Hepatocyte (in vitro differentiated cells): ENCODE results near the gene CRYZ. TPM values are rescaled to one million over a fixed set of nuclear protein-coding genes. Genes with fewer than 3 reads are reported as not detected.

ENCODE experiments used
- DNase-seq: peaks from one replicate; pipeline ENCODE4 v3.0.0-alpha.2; 2016; ENCODE audit warnings: low spot score
- H2AFZ ChIP-seq: fragments of 200-600 bp; sonication (generic); 2 replicates; pipeline ENCODE4 v1.6.0; 2016; ENCODE audit warnings: antibody characterized with exemption, mild to moderate bottlenecking
- H3K27ac ChIP-seq: fragments of 200-600 bp; sonication (generic); 2 replicates; pipeline ENCODE4 v1.5.1; 2016; ENCODE audit warnings: mild to moderate bottlenecking
- H3K27me3 ChIP-seq: fragments of 200-600 bp; sonication (generic); 2 replicates; pipeline ENCODE4 v1.6.1; 2016
- H3K36me3 ChIP-seq: fragments of 200-600 bp; sonication (generic); replicated peaks from 2 replicates; pipeline ENCODE4 v1.5.1; 2016; ENCODE audit warnings: low read depth; ENCODE audit not compliant: insufficient read depth
- H3K4me1 ChIP-seq: fragments of 200-600 bp; sonication (generic); 2 replicates; pipeline ENCODE4 v1.5.1; 2016; ENCODE audit warnings: mild to moderate bottlenecking, moderate library complexity; ENCODE audit not compliant: insufficient read depth
- H3K4me2 ChIP-seq: fragments of 200-600 bp; sonication (generic); 2 replicates; pipeline ENCODE4 v1.6.0; 2016
- H3K4me3 ChIP-seq: fragments of 200-600 bp; sonication (generic); 2 replicates; pipeline ENCODE4 v1.5.1; 2016; ENCODE audit warnings: mild to moderate bottlenecking
- H3K79me2 ChIP-seq: fragments of 200-600 bp; sonication (generic); 2 replicates; pipeline ENCODE4 v1.6.0; 2017; ENCODE audit warnings: mild to moderate bottlenecking
- H3K9me2 ChIP-seq: fragments of 200-600 bp; sonication (generic); replicated peaks from 2 replicates; pipeline ENCODE4 v1.6.0; 2017; ENCODE audit warnings: mild to moderate bottlenecking; ENCODE audit not compliant: insufficient read depth
- H3K9me3 ChIP-seq: fragments of 200-600 bp; sonication (generic); 2 replicates; pipeline ENCODE4 v1.5.1; 2016; ENCODE audit warnings: low read depth, mild to moderate bottlenecking
- H4K20me1 ChIP-seq: fragments of 200-600 bp; sonication (generic); 2 replicates; pipeline ENCODE4 v1.6.0; 2016; ENCODE audit warnings: mild to moderate bottlenecking; ENCODE audit not compliant: insufficient read depth, poor library complexity, severe bottlenecking
- CTCF ChIP-seq: fragments of 200-600 bp; sonication (generic); IDR thresholded peaks from 2 replicates; pipeline ENCODE4 v1.5.1; 2016; ENCODE audit warnings: antibody characterized with exemption, mild to moderate bottlenecking; ENCODE audit not compliant: poor library complexity
- EZH2 ChIP-seq: fragments of 200-600 bp; sonication (generic); IDR thresholded peaks from 2 replicates; pipeline ENCODE4 v1.6.1; 2016; ENCODE audit warnings: antibody characterized with exemption, mild to moderate bottlenecking, borderline replicate concordance
- EZH2phosphoT487 ChIP-seq: fragments of 200-600 bp; sonication (generic); IDR thresholded peaks from one replicate; pipeline ENCODE4 v1.6.1; 2018; ENCODE audit warnings: antibody characterized with exemption, mild to moderate bottlenecking, low read depth, moderate library complexity; ENCODE audit not compliant: unreplicated experiment, severe bottlenecking
- WGBS: methylation state at CpG from one replicate; pipeline ENCODE4 v1.1.6; 2016; ENCODE audit warnings: low lambda C conversion rate; ENCODE audit errors: missing lambda C conversion rate; 5-methylcytosine and 5-hydroxymethylcytosine counted together
- polyA plus RNA-seq: library from polyadenylated mRNA; unstranded; fragments of >200 nt; fragmentation: Nextera tagmentation; extraction: Ambion mirVana; gene quantifications from 2 replicates; pipeline ENCODE4 v1.2.1, GENCODE V29; 2016
- total RNA-seq: library from RNA; depleted of rRNA; stranded (reverse); fragments of >200 nt; gene quantifications from 2 replicates; pipeline ENCODE4 v1.2.3, GENCODE V29; 2014

The CRYZ gene
- total and polyA plus RNA-seq, 2 experiments from 2014 or later, result 1.8 to 3.5 TPM

GRCh38 chr1:74681449-74681848 lies 51.4 kb downstream of the CRYZ start:
- H3K36me3 ChIP-seq, result no peaks in the 10 kb centered on the region
- DNase-seq, result no peak
- H3K9me3 ChIP-seq, result no peaks in the 10 kb centered on the region
- no peak for TF ChIP-seq EZH2phosphoT487
- TF ChIP-seq CTCF, result no peak
- no peak for TF ChIP-seq EZH2
- H3K4me2 ChIP-seq, result no peak overlapping the region
- H3K4me1 ChIP-seq, result no peaks in the 10 kb centered on the region
- no peaks in the 10 kb centered on the region for H3K27me3 ChIP-seq
- H3K27ac ChIP-seq, result no peak overlapping the region
- H3K9me2 ChIP-seq, result no peaks in the 10 kb centered on the region
- no peaks in the 10 kb centered on the region for H3K79me2 ChIP-seq
- WGBS, result 88% methylated on average over 4 of the region's 4 CpGs
- no peak overlapping the region for H2AFZ ChIP-seq
- no peaks in the 10 kb centered on the region for H4K20me1 ChIP-seq
- no peak overlapping the region for H3K4me3 ChIP-seq

GRCh38 chr1:74681001-74681400 lies 51.8 kb downstream of the CRYZ start:
- H3K36me3 ChIP-seq, result no peaks in the 10 kb centered on the region
- H3K4me2 ChIP-seq, result no peak overlapping the region
- H3K27me3 ChIP-seq, result no peaks in the 10 kb centered on the region
- DNase-seq, result no peak
- H3K4me3 ChIP-seq, result no peak overlapping the region
- no peaks in the 10 kb centered on the region for H3K79me2 ChIP-seq
- no peak overlapping the region for H2AFZ ChIP-seq
- 81% methylated on average over 3 of the region's 3 CpGs for WGBS
- H3K9me2 ChIP-seq, result no peaks in the 10 kb centered on the region
- H3K27ac ChIP-seq, result no peak overlapping the region
- no peaks in the 10 kb centered on the region for H3K4me1 ChIP-seq
- TF ChIP-seq EZH2phosphoT487 (no peak), EZH2 (no peak), CTCF (no peak)
- no peaks in the 10 kb centered on the region for H4K20me1 ChIP-seq
- H3K9me3 ChIP-seq, result no peaks in the 10 kb centered on the region

GRCh38 chr1:74679811-74680210 lies 53.0 kb downstream of the CRYZ start:
- H3K9me3 ChIP-seq, result no peaks in the 10 kb centered on the region
- H2AFZ ChIP-seq, result no peak overlapping the region
- no peak overlapping the region for H3K27ac ChIP-seq
- 100% methylated on average over 2 of the region's 2 CpGs for WGBS
- DNase-seq, result no peak
- no peak overlapping the region for H3K4me3 ChIP-seq
- H3K36me3 ChIP-seq, result no peaks in the 10 kb centered on the region
- H4K20me1 ChIP-seq, result no peaks in the 10 kb centered on the region
- TF ChIP-seq CTCF, result no peak
- TF ChIP-seq EZH2, result no peak
- no peak for TF ChIP-seq EZH2phosphoT487
- H3K4me2 ChIP-seq, result no peak overlapping the region
- H3K9me2 ChIP-seq, result no peaks in the 10 kb centered on the region
- no peaks in the 10 kb centered on the region for H3K27me3 ChIP-seq
- H3K79me2 ChIP-seq, result no peaks in the 10 kb centered on the region
- no peaks in the 10 kb centered on the region for H3K4me1 ChIP-seq

GRCh38 chr1:74677926-74678325 lies 54.9 kb downstream of the CRYZ start:
- peaks cover 11% of the 10 kb centered on the region for H3K27me3 ChIP-seq
- TF ChIP-seq EZH2 (no peak), EZH2phosphoT487 (no peak), CTCF (no peak)
- H3K36me3 ChIP-seq, result no peaks in the 10 kb centered on the region

More at GRCh38 chr1:74677926-74678325, 54.9 kb downstream of the CRYZ start:
- Histone ChIP-seq H3K79me2 (no peaks in the 10 kb centered on the region), H3K4me3 (no peak overlapping the region), H3K9me3 (no peaks in the 10 kb centered on the region), H3K4me2 (no peak overlapping the region), H2AFZ (no peak overlapping the region), H3K4me1 (no peaks in the 10 kb centered on the region), H4K20me1 (no peaks in the 10 kb centered on the region), H3K9me2 (no peaks in the 10 kb centered on the region), H3K27ac (no peak overlapping the region)
- DNase-seq, result no peak
